IPS DF 6.9 (cell line): Measurements from ENCODE around the gene OR1J4.
"Not testable (repeated sequence)": the region's sequence is repeated elsewhere in the genome, so short reads cannot be mapped to it uniquely, and the experiment has no call there.

Experiments used
- DNase-seq: peaks from one replicate; pipeline ENCODE4 v3.0.0-alpha.2; 2013; ENCODE audit warnings: low read depth, low spot score
- H3K27ac ChIP-seq: one replicate; pipeline ENCODE4 v1.5.1; 2013; ENCODE audit warnings: low read length, control low read depth
- H3K27me3 ChIP-seq: 2 replicates; pipeline ENCODE4 v1.6.1; 2013; ENCODE audit warnings: mild to moderate bottlenecking, low read length; ENCODE audit not compliant: control insufficient read depth, insufficient read depth
- H3K36me3 ChIP-seq: 2 replicates; pipeline ENCODE4 v1.6.1; 2013; ENCODE audit warnings: low read length; ENCODE audit not compliant: control insufficient read depth, insufficient read depth
- H3K4me1 ChIP-seq: 2 replicates; pipeline ENCODE4 v1.6.1; 2013; ENCODE audit warnings: low read length; ENCODE audit not compliant: control insufficient read depth, insufficient read depth
- H3K4me3 ChIP-seq: 2 replicates; pipeline ENCODE4 v1.5.1; 2013; ENCODE audit warnings: mild to moderate bottlenecking, low read length
- H3K9me3 ChIP-seq: 2 replicates; pipeline ENCODE4 v1.6.1; 2013; ENCODE audit warnings: low read length, inconsistent platforms; ENCODE audit not compliant: control insufficient read depth, insufficient read depth
- WGBS: extraction: QIAGEN DNeasy Blood & Tissue Kit; methylation state at CpG from one replicate; pipeline ENCODE4 v1.1.7; 2013; ENCODE audit warnings: mixed read lengths, missing lambda C conversion rate; ENCODE audit not compliant: insufficient read length, insufficient coverage; 5-methylcytosine and 5-hydroxymethylcytosine counted together

OR1J4 gene

GRCh38 chr9:122526602-122527001 is 7.7 kb downstream of the OR1J4 start:
- WGBS, result no CpG with 5 or more reads among the region's 10 CpGs
- Histone ChIP-seq H3K27me3 (no peaks in the 10 kb centered on the region), H3K9me3 (no peaks in the 10 kb centered on the region), H3K4me1 (no peaks in the 10 kb centered on the region), H3K36me3 (no peaks in the 10 kb centered on the region), H3K4me3 (no peak overlapping the region), H3K27ac (no peak overlapping the region)
- no peak for DNase-seq

GRCh38 chr9:122527193-122527592 is 8.3 kb downstream of the OR1J4 start, which contains the start of gene OR1N1:
Gene OR1N1, minus strand, starts transcription at chr9:122527293. Its CDS starts 0 bp downstream, at chr9:122527293.
- no CpG with 5 or more reads among the region's 3 CpGs for WGBS
- DNase-seq, result no peak
- Histone ChIP-seq H3K27ac (no peak within 1 kb of the TSS), H3K9me3 (no peaks in the 10 kb centered on the region), H3K4me1 (no peaks in the 10 kb centered on the region), H3K36me3 (no peaks in the 10 kb centered on the region), H3K4me3 (no peak within 1 kb of the TSS), H3K27me3 (no peaks in the 10 kb centered on the region)

GRCh38 chr9:122531157-122531556 is 12.2 kb downstream of the OR1J4 start:
- H3K36me3 ChIP-seq, H3K4me1 ChIP-seq, H3K4me3 ChIP-seq, DNase-seq, H3K9me3 ChIP-seq, H3K27ac ChIP-seq, H3K27me3 ChIP-seq: not testable (repeated sequence)
- WGBS, result no CpG with 5 or more reads among the region's 4 CpGs

GRCh38 chr9:122536134-122536533 is 17.2 kb downstream of the OR1J4 start:
- no peak overlapping the region for H3K4me3 ChIP-seq
- H3K4me1 ChIP-seq, result no peaks in the 10 kb centered on the region
- no peaks in the 10 kb centered on the region for H3K36me3 ChIP-seq
- no peaks in the 10 kb centered on the region for H3K27me3 ChIP-seq
- no CpG with 5 or more reads among the region's 1 CpG for WGBS
- no peaks in the 10 kb centered on the region for H3K9me3 ChIP-seq
- no peak overlapping the region for H3K27ac ChIP-seq
- DNase-seq, result no peak

- H3K27ac ChIP-seq, H3K4me3 ChIP-seq, DNase-seq, H3K9me3 ChIP-seq, H3K27me3 ChIP-seq, H3K4me1 ChIP-seq, H3K36me3 ChIP-seq: not testable (repeated sequence)
- no CpG with 5 or more reads among the region's 7 CpGs for WGBS
Observed at GRCh38 chr9:122537066-122537465, 18.1 kb downstream of the OR1J4 start.

GRCh38 chr9:122538757-122539156 is 19.8 kb downstream of the OR1J4 start:
- no peaks in the 10 kb centered on the region for H3K4me1 ChIP-seq
- WGBS, result no CpG with 5 or more reads among the region's 2 CpGs
- no peaks in the 10 kb centered on the region for H3K36me3 ChIP-seq
- no peak for DNase-seq
- H3K9me3 ChIP-seq, result no peaks in the 10 kb centered on the region
- no peak overlapping the region for H3K27ac ChIP-seq
- no peak overlapping the region for H3K4me3 ChIP-seq
- no peaks in the 10 kb centered on the region for H3K27me3 ChIP-seq

- Histone ChIP-seq H3K4me3 (no peak overlapping the region), H3K27ac (no peak overlapping the region), H3K27me3 (no peaks in the 10 kb centered on the region), H3K36me3 (no peaks in the 10 kb centered on the region), H3K9me3 (no peaks in the 10 kb centered on the region), H3K4me1 (no peaks in the 10 kb centered on the region)
- WGBS, result no CpG with 5 or more reads among the region's 8 CpGs
- DNase-seq, result no peak
Observed at GRCh38 chr9:122546196-122546595, 27.3 kb downstream of the OR1J4 start.

GRCh38 chr9:122551371-122551770 is 32.4 kb downstream of the OR1J4 start:
- Histone ChIP-seq H3K27ac (no peak overlapping the region), H3K27me3 (no peaks in the 10 kb centered on the region), H3K36me3 (no peaks in the 10 kb centered on the region), H3K4me1 (no peaks in the 10 kb centered on the region), H3K9me3 (no peaks in the 10 kb centered on the region; the same call in 1 of the 2 replicates), H3K4me3 (no peak overlapping the region)
- no peak for DNase-seq
- no CpG with 5 or more reads among the region's 5 CpGs for WGBS

- H3K27ac ChIP-seq, result no peak within 1 kb of the TSS
- H3K27me3 ChIP-seq, result no peaks in the 10 kb centered on the region
- H3K4me1 ChIP-seq, result no peaks in the 10 kb centered on the region
- no peaks in the 10 kb centered on the region for H3K36me3 ChIP-seq
- H3K4me3 ChIP-seq, result no peak within 1 kb of the TSS
- H3K9me3 ChIP-seq, result no peaks in the 10 kb centered on the region; the same call in 1 of the 2 replicates
- DNase-seq, result no peak
- no CpG with 5 or more reads among the region's 2 CpGs for WGBS
Observed at GRCh38 chr9:122552812-122553211, 33.9 kb downstream of the OR1J4 start, which contains the start of gene OR1N2. Gene OR1N2, plus strand, starts transcription at chr9:122553112. Its CDS starts 100 bp downstream, at chr9:122553212.

GRCh38 chr9:122561446-122561845 is 42.5 kb downstream of the OR1J4 start:
- Histone ChIP-seq H3K27ac (no peak overlapping the region), H3K36me3 (no peaks in the 10 kb centered on the region), H3K4me1 (no peaks in the 10 kb centered on the region), H3K9me3 (peaks cover 1% of the 10 kb centered on the region), H3K27me3 (0 out of 2 replicates have a peak, but pooled peaks cover 1% of the 10 kb centered on the region), H3K4me3 (no peak overlapping the region)
- WGBS, result no CpG with 5 or more reads among the region's 4 CpGs
- no peak for DNase-seq

GRCh38 chr9:122562134-122562760 is 43.3 kb downstream of the OR1J4 start:
- no CpG with 5 or more reads among the region's 9 CpGs for WGBS

More at GRCh38 chr9:122562134-122562760, 43.3 kb downstream of the OR1J4 start:
- Histone ChIP-seq H3K4me3 (no peak overlapping the region), H3K36me3 (no peaks in the 10 kb centered on the region), H3K9me3 (peaks cover 1% of the 10 kb centered on the region), H3K27ac (no peak overlapping the region), H3K27me3 (0 out of 2 replicates have a peak, but pooled peaks cover 1% of the 10 kb centered on the region), H3K4me1 (no peaks in the 10 kb centered on the region)
- DNase-seq, result no peak
